GM23338 (cell line): ENCODE results near the gene CLEC3B. TPM values are rescaled to one million over a fixed set of nuclear protein-coding genes. Genes with fewer than 3 reads are reported as not detected.

Experiments
- ATAC-seq: fragments of 200-7000 bp; cut with Tn5 transposase; 3 replicates; pipeline ENCODE4 v1.9.1; 2020
- DNase-seq: peaks from one replicate; pipeline ENCODE4 v3.0.0-alpha.2; 2015; ENCODE audit warnings: low spot score
- H2AFZ ChIP-seq: fragments of 200-600 bp; sonication (generic); 2 replicates; pipeline ENCODE4 v1.8.0; 2016; ENCODE audit warnings: antibody characterized with exemption, mild to moderate bottlenecking, moderate library complexity
- H3F3A ChIP-seq: fragments of 200-600 bp; sonication (generic); replicated peaks from 2 replicates; pipeline ENCODE4 v1.8.0; 2017; ENCODE audit warnings: antibody characterized with exemption, mixed run types, low read depth
- H3K27ac ChIP-seq: fragments of 200-600 bp; sonication (generic); 2 replicates; pipeline ENCODE4 v1.6.1; 2016; ENCODE audit warnings: low read depth
- H3K27me3 ChIP-seq: fragments of 200-600 bp; sonication (generic); 2 replicates; pipeline ENCODE4 v1.8.0; 2016; ENCODE audit warnings: mild to moderate bottlenecking, mixed run types, moderate library complexity; ENCODE audit not compliant: insufficient read depth
- H3K36me3 ChIP-seq: fragments of 200-600 bp; sonication (generic); 2 replicates; pipeline ENCODE4 v1.8.0; 2016; ENCODE audit warnings: mild to moderate bottlenecking; ENCODE audit not compliant: insufficient read depth
- H3K4me1 ChIP-seq: fragments of 200-600 bp; sonication (generic); 2 replicates; pipeline ENCODE4 v1.8.0; 2016; ENCODE audit warnings: mild to moderate bottlenecking, moderate library complexity; ENCODE audit not compliant: insufficient read depth
- H3K4me2 ChIP-seq: fragments of 200-600 bp; sonication (generic); 2 replicates; pipeline ENCODE4 v1.7.1; 2017; ENCODE audit warnings: mixed run types
- H3K4me3 ChIP-seq: fragments of 200-600 bp; sonication (generic); 2 replicates; pipeline ENCODE4 v1.6.1; 2016; ENCODE audit warnings: mixed run types
- H3K79me2 ChIP-seq: fragments of 200-600 bp; sonication (generic); replicated peaks from 2 replicates; pipeline ENCODE4 v1.8.0; 2017; ENCODE audit warnings: mild to moderate bottlenecking; ENCODE audit not compliant: insufficient read depth
- H3K9me2 ChIP-seq: fragments of 200-600 bp; sonication (generic); 2 replicates; pipeline ENCODE4 v1.8.0; 2017; ENCODE audit not compliant: insufficient read depth
- H4K20me1 ChIP-seq: fragments of 200-600 bp; sonication (generic); replicated peaks from 2 replicates; pipeline ENCODE4 v1.8.0; 2017; ENCODE audit warnings: mild to moderate bottlenecking; ENCODE audit not compliant: insufficient read depth
- H3K27ac Mint-ChIP-seq: 2 replicates; pipeline ENCODE4 v1.8.0; 2020; ENCODE audit warnings: inconsistent platforms, mild to moderate bottlenecking, moderate library complexity, mixed read lengths
- H3K27me3 Mint-ChIP-seq: 3 replicates; pipeline ENCODE4 v1.8.0; 2022; ENCODE audit warnings: low read depth, mild to moderate bottlenecking, moderate library complexity, mixed read lengths, inconsistent platforms; ENCODE audit not compliant: insufficient read depth, poor library complexity
- H3K36me3 Mint-ChIP-seq: 3 replicates; pipeline ENCODE4 v1.8.0; 2021; ENCODE audit warnings: low read depth, mild to moderate bottlenecking, inconsistent platforms, moderate library complexity, mixed read lengths
- H3K4me1 Mint-ChIP-seq: 3 replicates; pipeline ENCODE4 v1.8.0; 2020; ENCODE audit warnings: mild to moderate bottlenecking, inconsistent platforms, mixed read lengths
- H3K4me3 Mint-ChIP-seq: 3 replicates; pipeline ENCODE4 v1.8.0; 2021; ENCODE audit warnings: moderate library complexity, mild to moderate bottlenecking, inconsistent platforms, mixed read lengths
- H3K9me3 Mint-ChIP-seq: 3 replicates; pipeline ENCODE4 v1.8.0; 2020; ENCODE audit warnings: moderate library complexity, mild to moderate bottlenecking, inconsistent platforms, mixed read lengths
- CREB1 ChIP-seq: fragments of 250-450 bp; sonication (Bioruptor Pico); IDR thresholded peaks from 2 replicates; pipeline ENCODE4 v1.5.0; 2020; ENCODE audit warnings: low read depth, mild to moderate bottlenecking, moderate library complexity
- CTCF ChIP-seq, 2 experiments: fragments of 200-600 bp in 1 of 2; sonication (generic) in 1 of 2; conservative IDR thresholded peaks; 2 replicates each; pipeline versions ENCODE4 v1.5.1 to v1.6.1; 2016 to 2017; ENCODE audit warnings: antibody characterized with exemption in 2 of 2, low read depth in 2 of 2, mild to moderate bottlenecking in 2 of 2, moderate library complexity in 1 of 2
- ETS1 ChIP-seq: IDR thresholded peaks from 2 replicates; pipeline ENCODE4 v1.6.1; 2016; ENCODE audit warnings: antibody characterized with exemption
- NANOG ChIP-seq: IDR thresholded peaks from 2 replicates; pipeline ENCODE4 v1.6.1; 2016; ENCODE audit warnings: antibody characterized with exemption, borderline replicate concordance
- POLR2AphosphoS5 ChIP-seq: IDR thresholded peaks from 2 replicates; pipeline ENCODE4 v1.6.1; 2016; ENCODE audit warnings: antibody characterized with exemption, low read depth
- REST ChIP-seq: IDR thresholded peaks from one replicate; pipeline ENCODE4 v1.6.1; 2018; ENCODE audit warnings: antibody characterized with exemption; ENCODE audit not compliant: unreplicated experiment
- STAT1 ChIP-seq: IDR thresholded peaks from one replicate; pipeline ENCODE4 v1.6.1; 2016; ENCODE audit warnings: antibody characterized with exemption; ENCODE audit not compliant: unreplicated experiment
- ZNF462 ChIP-seq: fragments of 250-450 bp; sonication (Bioruptor Pico); IDR thresholded peaks from 2 replicates; pipeline ENCODE4 v1.5.0; 2020; ENCODE audit warnings: mild to moderate bottlenecking, moderate library complexity
- polyA plus RNA-seq: library from polyadenylated mRNA; unstranded; fragments of >200 nt; fragmentation: Nextera tagmentation; extraction: Ambion mirVana; gene quantifications from 2 replicates; pipeline ENCODE4 v1.2.1, GENCODE V29; 2016
- total RNA-seq: library from RNA; depleted of rRNA; stranded (reverse); fragments of >200 nt; shearing (Covaris generic); gene quantifications from 2 replicates; pipeline ENCODE4 v1.2.3, GENCODE V29; 2014

CLEC3B gene
- total and polyA plus RNA-seq, 2 experiments from 2014 or later: not detected

- Histone ChIP-seq H3K4me1 (no peaks in the 10 kb centered on the region), H3K4me2 (no peak overlapping the region), H3K9me2 (no peaks in the 10 kb centered on the region), H3K27me3 (no peaks in the 10 kb centered on the region), H3K27ac (no peak overlapping the region), H3F3A (no peaks in the 10 kb centered on the region), H3K36me3 (no peaks in the 10 kb centered on the region), H3K79me2 (no peaks in the 10 kb centered on the region), H4K20me1 (no peaks in the 10 kb centered on the region), H3K4me3 (no peak overlapping the region), H2AFZ (no peak overlapping the region)
- ATAC-seq: no peak
- Mint-ChIP-seq H3K4me1 (peaks cover 4% of the 10 kb centered on the region; the same call in 1 of the 3 replicates), H3K36me3 (no peaks in the 10 kb centered on the region), H3K27ac (no peak overlapping the region), H3K4me3 (no peak overlapping the region), H3K9me3 (no peaks in the 10 kb centered on the region; the same call in 2 of the 3 replicates), H3K27me3 (peaks cover 3% of the 10 kb centered on the region)
- DNase-seq: no peak
- TF ChIP-seq CTCF (conservative IDR thresholded peaks at IDR 0.05; ENCODE audit: low read depth in 2 of 2): no peak
- TF ChIP-seq STAT1: no peak
- no peak for TF ChIP-seq CREB1
- no peak for TF ChIP-seq REST
- TF ChIP-seq ETS1: no peak
- TF ChIP-seq NANOG: no peak
- TF ChIP-seq ZNF462 (CRISPR knock-in tag): no peak
- TF ChIP-seq POLR2AphosphoS5: no peak
Observed at GRCh38 chr3:45067486-45067885, 41.4 kb downstream of the CLEC3B start.
